ENCODE measurements around the gene TRIM7. TPM values are rescaled to one million over a fixed set of nuclear protein-coding genes. Genes with fewer than 3 reads are reported as not detected.

The TRIM7 gene
- total and polyA plus RNA-seq, 9 of the 15 experiments (the other 6 are each of a cell fraction or from before 2014, with no cell fraction given), result 2.6 to 14.9 (median 8.9) TPM

DNA sequence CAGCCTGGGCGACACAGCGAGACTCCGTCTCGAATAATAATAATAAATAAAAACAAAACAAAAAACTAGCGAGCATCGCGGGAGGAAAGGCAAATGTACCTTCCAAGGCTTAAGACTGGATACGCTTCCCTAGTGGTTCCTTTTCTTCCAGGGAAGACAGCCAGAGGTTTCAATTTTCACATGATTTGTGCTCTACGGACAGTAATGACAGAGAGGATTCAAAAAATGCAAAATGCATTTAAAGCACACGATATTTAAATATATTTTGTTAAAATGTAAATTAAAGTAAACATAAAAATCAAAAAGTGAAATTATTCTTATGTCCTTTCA lies 13.8 kb upstream of the TRIM7 start (continued):
- TF ChIP-seq, protein P1, sequence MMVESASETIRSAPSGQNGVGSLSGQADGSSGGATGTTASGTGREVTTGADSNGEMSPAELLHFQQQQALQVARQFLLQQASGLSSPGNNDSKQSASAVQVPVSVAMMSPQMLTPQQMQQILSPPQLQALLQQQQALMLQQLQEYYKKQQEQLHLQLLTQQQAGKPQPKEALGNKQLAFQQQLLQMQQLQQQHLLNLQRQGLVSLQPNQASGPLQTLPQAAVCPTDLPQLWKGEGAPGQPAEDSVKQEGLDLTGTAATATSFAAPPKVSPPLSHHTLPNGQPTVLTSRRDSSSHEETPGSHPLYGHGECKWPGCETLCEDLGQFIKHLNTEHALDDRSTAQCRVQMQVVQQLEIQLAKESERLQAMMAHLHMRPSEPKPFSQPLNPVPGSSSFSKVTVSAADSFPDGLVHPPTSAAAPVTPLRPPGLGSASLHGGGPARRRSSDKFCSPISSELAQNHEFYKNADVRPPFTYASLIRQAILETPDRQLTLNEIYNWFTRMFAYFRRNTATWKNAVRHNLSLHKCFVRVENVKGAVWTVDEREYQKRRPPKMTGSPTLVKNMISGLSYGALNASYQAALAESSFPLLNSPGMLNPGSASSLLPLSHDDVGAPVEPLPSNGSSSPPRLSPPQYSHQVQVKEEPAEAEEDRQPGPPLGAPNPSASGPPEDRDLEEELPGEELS (CRISPR knock-in tag; IDR thresholded peaks at IDR 0.05; ENCODE audit: borderline replicate concordance), result no peak
- TF ChIP-seq PYGO2 (tag; IDR thresholded peaks at IDR 0.05) (no peak), NFRKB (IDR thresholded peaks at IDR 0.05; ENCODE audit: low read depth) (no peak), HDGF (IDR thresholded peaks at IDR 0.05) (no peak), HLTF (IDR thresholded peaks at IDR 0.05) (peak; percentile 17; the same call in 1 of the 2 replicates), SP1 (CRISPR knock-in tag; IDR thresholded peaks at IDR 0.05) (no peak), CHAMP1 (IDR thresholded peaks at IDR 0.05) (0 out of 2 replicates have a peak, but pooled peaks have one; percentile 2)

GRCh38 chr5:181217803-181218062 lies 12.7 kb upstream of the TRIM7 start:
- Histone ChIP-seq H3K4me2 (ENCODE audit: insufficient read depth, low read length) (peak overlapping the region; percentile 94), H3K9me1 (ENCODE audit: control insufficient read depth, insufficient read depth, low read length) (no peaks in the 10 kb centered on the region), H3K79me2 (ENCODE audit: control insufficient read depth, insufficient read depth, low read length) (no peaks in the 10 kb centered on the region), H3K4me3 (peak overlapping the region; percentile 51), H4K20me1 (replicated peaks; ENCODE audit: control insufficient read depth, insufficient read depth, low read length) (no peaks in the 10 kb centered on the region), H3K4me1 (replicated peaks in 1 of 2; ENCODE audit: control insufficient read depth in 2 of 2, insufficient read depth in 2 of 2, low read length in 2 of 2) (peaks cover 4 to 36% of the 10 kb centered on the region in 2 experiments; a peak in 4 of 5 replicates), H2AFZ (ENCODE audit: low read depth, low read length) (peak overlapping the region; percentile 92), H3K27ac (ENCODE audit: extremely low read depth, low read depth, low read length) (peak overlapping the region; percentile 87), H3K27me3 (ENCODE audit: control insufficient read depth in 2 of 2, insufficient read depth in 2 of 2, low read length in 2 of 2) (no peaks in the 10 kb centered on the region), H3K9ac (ENCODE audit: insufficient read depth in 1 of 2, low read depth in 2 of 2, low read length in 2 of 2) (peak overlapping the region; percentile 73 to 92), H3K9me3 (replicated peaks; ENCODE audit: control insufficient read depth, insufficient read depth, low read depth, low read length) (no peaks in the 10 kb centered on the region), H3K36me3 (ENCODE audit: control insufficient read depth, insufficient read depth, low read length) (no peaks in the 10 kb centered on the region)
- in situ Hi-C loops (cut with MboI), result no loop called here
- no TSS peak for BruUV-seq (replicated peaks)
- ChIA-PET POLR2A (interaction anchor here (0.6 to 2.4 kb wide), 3 partner anchors 10 to 48 kb away, joined by 3 to 18 read pairs (median 3); no protein-coding TSS in a partner anchor), CTCF (ENCODE audit: low intra/inter-chr PET ratio) (no interaction called here)
- DNase-seq (ENCODE audit: extremely low read depth in 1 of 4, low spot score in 3 of 4) (peak in 1 of 4 experiments; percentile 19), FAIRE-seq (no peak), ATAC-seq (peak; percentile 5)
- intact Hi-C loops (cut with micrococcal nuclease), result loop anchor here (1.0 to 5.0 kb wide), 3 partner anchors 10 to 45 kb away; no protein-coding TSS in a partner anchor
- WGBS (ENCODE audit: insufficient coverage, low coverage, missing lambda C conversion rate), result under 1% methylated on average over 13 of the region's 13 CpGs
- TF ChIP-seq RNF2 (IDR thresholded peaks at IDR 0.05), result no peak
- TF ChIP-seq, protein P2, sequence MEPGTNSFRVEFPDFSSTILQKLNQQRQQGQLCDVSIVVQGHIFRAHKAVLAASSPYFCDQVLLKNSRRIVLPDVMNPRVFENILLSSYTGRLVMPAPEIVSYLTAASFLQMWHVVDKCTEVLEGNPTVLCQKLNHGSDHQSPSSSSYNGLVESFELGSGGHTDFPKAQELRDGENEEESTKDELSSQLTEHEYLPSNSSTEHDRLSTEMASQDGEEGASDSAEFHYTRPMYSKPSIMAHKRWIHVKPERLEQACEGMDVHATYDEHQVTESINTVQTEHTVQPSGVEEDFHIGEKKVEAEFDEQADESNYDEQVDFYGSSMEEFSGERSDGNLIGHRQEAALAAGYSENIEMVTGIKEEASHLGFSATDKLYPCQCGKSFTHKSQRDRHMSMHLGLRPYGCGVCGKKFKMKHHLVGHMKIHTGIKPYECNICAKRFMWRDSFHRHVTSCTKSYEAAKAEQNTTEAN (CRISPR knock-in tag; IDR thresholded peaks at IDR 0.05), result peak; percentile 85; the same call in 1 of the 2 replicates
- TF ChIP-seq HDAC1 (IDR thresholded peaks at IDR 0.05), result peak in 1 of 2 experiments; percentile 8; a peak in 2 of 4 replicates
- TF ChIP-seq, protein P3, sequence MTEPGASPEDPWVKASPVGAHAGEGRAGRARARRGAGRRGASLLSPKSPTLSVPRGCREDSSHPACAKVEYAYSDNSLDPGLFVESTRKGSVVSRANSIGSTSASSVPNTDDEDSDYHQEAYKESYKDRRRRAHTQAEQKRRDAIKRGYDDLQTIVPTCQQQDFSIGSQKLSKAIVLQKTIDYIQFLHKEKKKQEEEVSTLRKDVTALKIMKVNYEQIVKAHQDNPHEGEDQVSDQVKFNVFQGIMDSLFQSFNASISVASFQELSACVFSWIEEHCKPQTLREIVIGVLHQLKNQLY (CRISPR knock-in tag; conservative IDR thresholded peaks at IDR 0.05), result no peak
- 0 out of 2 replicates have a peak, but pooled peaks have one; percentile 6 for TF ChIP-seq CTBP1 (IDR thresholded peaks at IDR 0.05; ENCODE audit: borderline replicate concordance)
- TF ChIP-seq, protein P4, sequence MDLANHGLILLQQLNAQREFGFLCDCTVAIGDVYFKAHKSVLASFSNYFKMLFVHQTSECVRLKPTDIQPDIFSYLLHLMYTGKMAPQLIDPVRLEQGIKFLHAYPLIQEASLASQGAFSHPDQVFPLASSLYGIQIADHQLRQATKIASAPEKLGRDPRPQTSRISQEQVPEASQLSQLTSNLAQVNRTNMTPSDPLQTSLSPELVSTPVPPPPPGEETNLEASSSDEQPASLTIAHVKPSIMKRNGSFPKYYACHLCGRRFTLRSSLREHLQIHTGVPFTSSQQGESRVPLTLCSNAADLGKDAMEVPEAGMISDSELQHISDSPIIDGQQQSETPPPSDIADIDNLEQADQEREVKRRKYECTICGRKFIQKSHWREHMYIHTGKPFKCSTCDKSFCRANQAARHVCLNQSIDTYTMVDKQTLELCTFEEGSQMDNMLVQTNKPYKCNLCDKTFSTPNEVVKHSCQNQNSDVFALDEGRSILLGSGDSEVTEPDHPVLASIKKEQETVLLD (IDR thresholded peaks at IDR 0.05), result peak; percentile 80; the same call in 1 of the 2 replicates
- TF ChIP-seq DACH1 (IDR thresholded peaks at IDR 0.05; ENCODE audit: partially characterized antibody), result peak; percentile 48
